GM18867 (cell line): ENCODE data around the gene HAGHL.
"Not testable (repeated sequence)": the region's sequence is repeated elsewhere in the genome, so short reads cannot be mapped to it uniquely, and the experiment has no call there.

Experiments
- ATAC-seq: cut with Tn5 transposase; IDR thresholded peaks from one replicate; pipeline ENCODE4 v1.9.1; 2021; ENCODE audit warnings: mild to moderate bottlenecking, moderate library complexity; ENCODE audit not compliant: unreplicated experiment

Gene HAGHL

GRCh38 chr16:733382-734207 lies 6.7 kb downstream of the HAGHL start:
- no peak for ATAC-seq

GRCh38 chr16:734208-734980 lies 7.5 kb downstream of the HAGHL start:
- ATAC-seq, result no peak

GRCh38 chr16:734981-735881 lies 8.3 kb downstream of the HAGHL start:
- ATAC-seq, result no peak

- peak; percentile 30 for ATAC-seq
Measured at GRCh38 chr16:735982-736453, 9.1 kb downstream of the HAGHL start.

GRCh38 chr16:736936-737481 lies 10.1 kb downstream of the HAGHL start:
- no peak for ATAC-seq

- ATAC-seq, result no peak
Measured at GRCh38 chr16:739560-740458, 12.9 kb downstream of the HAGHL start.

- peak; percentile 10 for ATAC-seq
Measured at GRCh38 chr16:740459-740763, 13.5 kb downstream of the HAGHL start.

GRCh38 chr16:740764-741505 lies 14.0 kb downstream of the HAGHL start, which contains the start of gene CIAO3:
TSS of gene CIAO3 (minus strand) at chr16:740997. CDS start at chr16:740985, 12 bp downstream.
- peak; percentile 68 for ATAC-seq

- no peak for ATAC-seq
Measured at GRCh38 chr16:741986-742629, 15.2 kb downstream of the HAGHL start.

GRCh38 chr16:742894-743293 lies 16.0 kb downstream of the HAGHL start:
- not testable (repeated sequence) for ATAC-seq

- ATAC-seq, result no peak
Measured at GRCh38 chr16:743794-744500, 17.0 kb downstream of the HAGHL start.

GRCh38 chr16:745739-746138 lies 18.8 kb downstream of the HAGHL start:
- ATAC-seq, result no peak

GRCh38 chr16:746637-747036 lies 19.7 kb downstream of the HAGHL start:
- no peak for ATAC-seq

- ATAC-seq, result no peak
Measured at GRCh38 chr16:747978-748746, 21.3 kb downstream of the HAGHL start.

- ATAC-seq, result no peak
Measured at GRCh38 chr16:749010-749409, 22.1 kb downstream of the HAGHL start.

- ATAC-seq, result no peak
Measured at GRCh38 chr16:750485-750884, 23.6 kb downstream of the HAGHL start.
